Memory B cell (primary cell): ENCODE results near the gene LRRK2.

Experiments
- ATAC-seq: fragments of 150-1000 bp; cut with Tn5 transposase; 2 replicates; pipeline ENCODE4 v1.10.0; 2021; ENCODE audit warnings: low read depth, mild to moderate bottlenecking, moderate library complexity
- DNase-seq, 2 donors: peaks; one replicate each; pipeline ENCODE4 v3.0.0; 2022; ENCODE audit warnings: low spot score in 2 of 2
- H3K27ac Mint-ChIP-seq: one replicate; pipeline ENCODE4 v1.8.0; 2022; ENCODE audit warnings: mild to moderate bottlenecking, moderate library complexity, mixed read lengths
- H3K27me3 Mint-ChIP-seq: one replicate; pipeline ENCODE4 v1.8.0; 2022; ENCODE audit warnings: mixed read lengths
- H3K36me3 Mint-ChIP-seq: one replicate; pipeline ENCODE4 v1.8.0; 2022; ENCODE audit warnings: mild to moderate bottlenecking, mixed read lengths
- H3K4me1 Mint-ChIP-seq: one replicate; pipeline ENCODE4 v1.8.0; 2022; ENCODE audit warnings: mixed read lengths
- H3K4me3 Mint-ChIP-seq: one replicate; pipeline ENCODE4 v1.8.0; 2022; ENCODE audit warnings: mild to moderate bottlenecking, moderate library complexity, mixed read lengths
- H3K9me3 Mint-ChIP-seq: one replicate; pipeline ENCODE4 v1.8.0; 2022; ENCODE audit warnings: mixed read lengths

Gene LRRK2

GRCh38 chr12:40224439-40225291 is at the start of gene LRRK2:
Gene LRRK2, plus strand, starts transcription at chr12:40224997. Its CDS starts 135 bp downstream, at chr12:40225132.
- Mint-ChIP-seq H3K27me3 (no peaks in the 10 kb centered on the region), H3K4me1 (peaks cover 36% of the 10 kb centered on the region), H3K4me3 (peak within 1 kb of the TSS; percentile 96), H3K27ac (peak within 1 kb of the TSS; percentile 97), H3K36me3 (peaks cover 9% of the 10 kb centered on the region), H3K9me3 (no peaks in the 10 kb centered on the region)
- DNase-seq (peak; percentile 87 to 88), ATAC-seq (peak; percentile 82)

- no peak for DNase-seq
- Mint-ChIP-seq H3K4me1 (peaks cover 5% of the 10 kb centered on the region), H3K4me3 (no peak overlapping the region), H3K9me3 (no peaks in the 10 kb centered on the region), H3K36me3 (no peaks in the 10 kb centered on the region), H3K27ac (no peak overlapping the region), H3K27me3 (no peaks in the 10 kb centered on the region)
- ATAC-seq = no peak
Observed at GRCh38 chr12:40175045-40175444, 49.8 kb upstream of the LRRK2 start.

GRCh38 chr12:40175489-40175888 is 49.3 kb upstream of the LRRK2 start:
- no peak overlapping the region for H3K27ac Mint-ChIP-seq
- no peak overlapping the region for H3K4me3 Mint-ChIP-seq
- DNase-seq (no peak), ATAC-seq (no peak)
- H3K9me3 Mint-ChIP-seq = peaks cover 2% of the 10 kb centered on the region
- H3K4me1 Mint-ChIP-seq = peaks cover 4% of the 10 kb centered on the region
- no peaks in the 10 kb centered on the region for H3K36me3 Mint-ChIP-seq
- H3K27me3 Mint-ChIP-seq = no peaks in the 10 kb centered on the region

- ATAC-seq (no peak), DNase-seq (no peak)
- H3K27ac Mint-ChIP-seq = no peak overlapping the region
- peaks cover 2% of the 10 kb centered on the region for H3K9me3 Mint-ChIP-seq
- peaks cover 2% of the 10 kb centered on the region for H3K4me1 Mint-ChIP-seq
- H3K27me3 Mint-ChIP-seq = no peaks in the 10 kb centered on the region
- no peak overlapping the region for H3K4me3 Mint-ChIP-seq
- no peaks in the 10 kb centered on the region for H3K36me3 Mint-ChIP-seq
Observed at GRCh38 chr12:40178701-40179100, 46.1 kb upstream of the LRRK2 start.

- Mint-ChIP-seq H3K4me1 (no peaks in the 10 kb centered on the region), H3K27me3 (no peaks in the 10 kb centered on the region), H3K9me3 (peaks cover 2% of the 10 kb centered on the region), H3K27ac (no peak overlapping the region), H3K36me3 (no peaks in the 10 kb centered on the region), H3K4me3 (no peak overlapping the region)
- DNase-seq (no peak), ATAC-seq (no peak)
Observed at GRCh38 chr12:40181490-40181889, 43.3 kb upstream of the LRRK2 start.

- Mint-ChIP-seq H3K9me3 (peaks cover 2% of the 10 kb centered on the region), H3K27ac (no peak overlapping the region), H3K27me3 (no peaks in the 10 kb centered on the region), H3K4me3 (no peak overlapping the region), H3K4me1 (peaks cover 2% of the 10 kb centered on the region), H3K36me3 (peaks cover 6% of the 10 kb centered on the region)
- DNase-seq = no peak
- ATAC-seq = no peak
Observed at GRCh38 chr12:40183715-40184114, 41.1 kb upstream of the LRRK2 start.

GRCh38 chr12:40184493-40185302 is 40.1 kb upstream of the LRRK2 start:
- H3K27me3 Mint-ChIP-seq = no peaks in the 10 kb centered on the region
- H3K27ac Mint-ChIP-seq = no peak overlapping the region
- H3K4me1 Mint-ChIP-seq = peaks cover 2% of the 10 kb centered on the region
- no peak overlapping the region for H3K4me3 Mint-ChIP-seq
- H3K9me3 Mint-ChIP-seq = peaks cover 2% of the 10 kb centered on the region
- peaks cover 6% of the 10 kb centered on the region for H3K36me3 Mint-ChIP-seq
- DNase-seq (no peak), ATAC-seq (no peak)

GRCh38 chr12:40185303-40185693 is 39.5 kb upstream of the LRRK2 start:
- peaks cover 6% of the 10 kb centered on the region for H3K36me3 Mint-ChIP-seq
- DNase-seq = no peak
- ATAC-seq = no peak
- no peak overlapping the region for H3K4me3 Mint-ChIP-seq
- H3K4me1 Mint-ChIP-seq = peaks cover 2% of the 10 kb centered on the region
- H3K27me3 Mint-ChIP-seq = no peaks in the 10 kb centered on the region
- H3K9me3 Mint-ChIP-seq = peaks cover under 1% of the 10 kb centered on the region
- H3K27ac Mint-ChIP-seq = no peak overlapping the region

GRCh38 chr12:40188558-40189320 is 36.1 kb upstream of the LRRK2 start:
- Mint-ChIP-seq H3K36me3 (peaks cover 7% of the 10 kb centered on the region), H3K9me3 (no peaks in the 10 kb centered on the region), H3K27ac (no peak overlapping the region), H3K27me3 (no peaks in the 10 kb centered on the region), H3K4me3 (no peak overlapping the region), H3K4me1 (peaks cover 12% of the 10 kb centered on the region)
- ATAC-seq (no peak), DNase-seq (no peak)

- H3K4me1 Mint-ChIP-seq = peaks cover 26% of the 10 kb centered on the region
- H3K27me3 Mint-ChIP-seq = no peaks in the 10 kb centered on the region
- peaks cover 3% of the 10 kb centered on the region for H3K36me3 Mint-ChIP-seq
- no peaks in the 10 kb centered on the region for H3K9me3 Mint-ChIP-seq
- DNase-seq (peak; percentile 39 to 52), ATAC-seq (peak; percentile 91)
- H3K27ac Mint-ChIP-seq = peak overlapping the region; percentile 99
- H3K4me3 Mint-ChIP-seq = peak overlapping the region; percentile 80
Observed at GRCh38 chr12:40192704-40193255, 32.0 kb upstream of the LRRK2 start.

GRCh38 chr12:40194846-40195245 is 30.0 kb upstream of the LRRK2 start:
- peak overlapping the region; percentile 99 for H3K27ac Mint-ChIP-seq
- ATAC-seq = no peak
- H3K4me3 Mint-ChIP-seq = no peak overlapping the region

GRCh38 chr12:40197590-40197989 is 27.2 kb upstream of the LRRK2 start:
- Mint-ChIP-seq H3K36me3 (peaks cover 1% of the 10 kb centered on the region), H3K4me1 (peaks cover 34% of the 10 kb centered on the region), H3K4me3 (no peak overlapping the region), H3K9me3 (no peaks in the 10 kb centered on the region), H3K27me3 (no peaks in the 10 kb centered on the region), H3K27ac (no peak overlapping the region)
- ATAC-seq = no peak
- no peak for DNase-seq

More at GRCh38 chr12:40194846-40195245, 30.0 kb upstream of the LRRK2 start:
- Mint-ChIP-seq H3K36me3 (peaks cover 1% of the 10 kb centered on the region), H3K4me1 (peaks cover 30% of the 10 kb centered on the region), H3K27me3 (no peaks in the 10 kb centered on the region), H3K9me3 (no peaks in the 10 kb centered on the region)
- no peak for DNase-seq

- H3K4me1 Mint-ChIP-seq = peaks cover 32% of the 10 kb centered on the region
- no peaks in the 10 kb centered on the region for H3K27me3 Mint-ChIP-seq
- H3K36me3 Mint-ChIP-seq = no peaks in the 10 kb centered on the region
- DNase-seq = no peak
- no peak overlapping the region for H3K4me3 Mint-ChIP-seq
- H3K27ac Mint-ChIP-seq = no peak overlapping the region
- no peak for ATAC-seq
- no peaks in the 10 kb centered on the region for H3K9me3 Mint-ChIP-seq
Observed at GRCh38 chr12:40198601-40199000, 26.2 kb upstream of the LRRK2 start.
